Epithelial cell of esophagus (primary cell): ENCODE data around the gene HERC2.

Experiments
- DNase-seq: peaks from one replicate; pipeline ENCODE4 v3.0.0; 2010; ENCODE audit warnings: low read depth
- H3K4me3 ChIP-seq: 2 replicates; pipeline ENCODE4 v1.5.1; 2011; ENCODE audit warnings: mild to moderate bottlenecking, low read length, control low read depth
- CTCF ChIP-seq: IDR thresholded peaks from 2 replicates; pipeline ENCODE4 v1.5.1; 2011; ENCODE audit warnings: low read depth, mild to moderate bottlenecking, low read length, control low read depth, inconsistent platforms; ENCODE audit not compliant: insufficient read depth; ENCODE audit errors: missing control alignments

The HERC2 gene

GRCh38 chr15:28105793-28106192 lies 216.2 kb downstream of the HERC2 start:
- TF ChIP-seq CTCF = no peak
- DNase-seq = no peak
- H3K4me3 ChIP-seq = no peak overlapping the region

- no peak for DNase-seq
- no peak overlapping the region for H3K4me3 ChIP-seq
- no peak for TF ChIP-seq CTCF
Measured at GRCh38 chr15:28105224-28105791, 216.7 kb downstream of the HERC2 start.

- no peak for TF ChIP-seq CTCF
- no peak overlapping the region for H3K4me3 ChIP-seq
- DNase-seq = no peak
Measured at GRCh38 chr15:28104326-28104725, 217.7 kb downstream of the HERC2 start.

DNA sequence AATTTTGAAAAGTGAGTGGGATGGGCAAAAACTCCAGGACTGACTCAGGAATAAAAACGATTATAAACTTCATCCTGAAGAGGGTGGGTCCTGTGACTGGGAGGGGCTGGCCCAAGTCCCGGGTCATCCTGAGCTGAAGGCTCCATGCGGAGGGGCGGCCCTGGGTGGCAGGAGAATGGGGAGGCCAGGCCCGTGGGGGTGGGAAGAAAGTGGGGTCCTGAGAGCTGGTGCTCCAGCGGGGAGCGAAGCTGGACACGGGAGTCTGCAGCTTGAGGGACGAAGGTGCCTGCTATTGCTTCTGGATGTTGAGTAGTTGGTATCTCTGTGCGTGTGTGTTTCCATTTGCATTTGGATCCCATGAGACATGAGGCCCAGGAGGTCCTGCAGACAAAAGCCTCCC lies 218.1 kb downstream of the HERC2 start:
- no peak for TF ChIP-seq CTCF
- DNase-seq = no peak
- H3K4me3 ChIP-seq = no peak overlapping the region

DNA sequence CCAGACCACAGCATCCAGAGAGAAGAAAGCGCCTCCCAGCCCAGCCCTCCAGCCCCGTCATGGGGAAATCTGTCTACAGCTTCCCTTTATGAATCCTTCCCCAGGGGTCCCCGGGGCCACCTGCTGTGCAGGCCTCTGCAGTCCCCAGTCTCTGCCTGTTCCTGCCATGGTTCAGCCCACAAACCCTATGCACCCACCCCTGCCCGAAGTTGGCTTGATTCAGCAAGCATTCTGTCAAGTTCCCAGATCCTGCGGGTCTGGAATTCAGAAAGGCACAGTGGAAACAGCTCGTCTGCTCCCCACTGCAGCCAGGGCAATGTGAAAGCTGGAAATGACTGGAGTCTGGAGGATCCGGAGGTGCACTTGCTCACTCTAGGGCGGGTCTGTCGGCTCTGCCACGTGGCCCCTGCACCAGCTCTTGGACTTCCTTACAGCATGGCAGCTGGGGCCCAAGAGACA lies 220.0 kb downstream of the HERC2 start:
- TF ChIP-seq CTCF = no peak
- DNase-seq = no peak
- H3K4me3 ChIP-seq = no peak overlapping the region

GRCh38 chr15:28101201-28101600 lies 220.8 kb downstream of the HERC2 start:
- no peak for DNase-seq
- TF ChIP-seq CTCF = no peak
- no peak overlapping the region for H3K4me3 ChIP-seq

- no peak for DNase-seq
- no peak overlapping the region for H3K4me3 ChIP-seq
- TF ChIP-seq CTCF = no peak
Measured at GRCh38 chr15:28100516-28101195, 221.3 kb downstream of the HERC2 start.
